Left ventricle myocardium superior (tissue), 1 donor: ENCODE measurements around the gene EBLN2. TPM values are rescaled to one million over a fixed set of nuclear protein-coding genes. Genes with fewer than 3 reads are reported as not detected.

Source experiments
- ATAC-seq: fragments of 200-7000 bp; cut with Tn5 transposase; one replicate; pipeline ENCODE4 v1.9.1; 2020; ENCODE audit warnings: mild to moderate bottlenecking, moderate library complexity
- DNase-seq: peaks from one replicate; pipeline ENCODE4 v3.0.0-alpha.2; 2020
- intact Hi-C: fragments of 100-400 bp; cut with micrococcal nuclease; formaldehyde crosslinking; loops from one replicate; pipeline ENCODE4 v1.11.0; 2022
- total RNA-seq: library from RNA; stranded (reverse); fragmentation: NEBNext Ultra II Directional; extraction: Animal tissue kit (Norgen Biotek cat#: 25700); gene quantifications from one replicate; pipeline ENCODE4 v1.2.1, GENCODE V29; 2021
- donor health status: DM: no; HTN: yes; CAD: no; lungs with severe emphysema.

Gene EBLN2
- total RNA-seq, 1 donor from 2014 or later, result 0.69 TPM

DNA sequence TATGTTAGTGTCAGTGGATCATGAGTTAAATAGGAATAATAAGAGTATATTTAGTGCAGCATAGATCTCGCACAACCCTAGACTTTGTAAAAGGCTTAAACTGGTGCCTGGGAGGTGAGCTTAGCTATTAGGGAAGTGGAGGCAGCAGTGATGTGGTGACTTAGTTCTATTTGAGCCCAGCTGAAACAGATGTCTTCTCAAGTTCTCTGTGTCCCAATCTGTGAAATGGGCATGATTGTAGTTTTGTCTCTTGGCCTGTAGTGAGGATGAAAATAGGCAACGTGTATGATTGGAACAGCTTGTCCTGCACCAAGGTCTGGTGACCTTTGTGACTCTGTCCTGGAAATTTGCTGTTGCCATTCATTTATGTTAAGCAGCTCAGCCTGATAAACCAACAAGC is 34.7 kb downstream of the EBLN2 start:
- DNase-seq (no peak), ATAC-seq (no peak)
- intact Hi-C loops, result no loop called here

- DNase-seq (no peak), ATAC-seq (no peak)
- intact Hi-C loops, result no loop called here
Observed at GRCh38 chr3:73098026-73098425, 36.6 kb downstream of the EBLN2 start.

GRCh38 chr3:73098873-73099272 is 37.4 kb downstream of the EBLN2 start:
- ATAC-seq (peak; percentile 39), DNase-seq (no peak)
- intact Hi-C loops, result no loop called here

DNA sequence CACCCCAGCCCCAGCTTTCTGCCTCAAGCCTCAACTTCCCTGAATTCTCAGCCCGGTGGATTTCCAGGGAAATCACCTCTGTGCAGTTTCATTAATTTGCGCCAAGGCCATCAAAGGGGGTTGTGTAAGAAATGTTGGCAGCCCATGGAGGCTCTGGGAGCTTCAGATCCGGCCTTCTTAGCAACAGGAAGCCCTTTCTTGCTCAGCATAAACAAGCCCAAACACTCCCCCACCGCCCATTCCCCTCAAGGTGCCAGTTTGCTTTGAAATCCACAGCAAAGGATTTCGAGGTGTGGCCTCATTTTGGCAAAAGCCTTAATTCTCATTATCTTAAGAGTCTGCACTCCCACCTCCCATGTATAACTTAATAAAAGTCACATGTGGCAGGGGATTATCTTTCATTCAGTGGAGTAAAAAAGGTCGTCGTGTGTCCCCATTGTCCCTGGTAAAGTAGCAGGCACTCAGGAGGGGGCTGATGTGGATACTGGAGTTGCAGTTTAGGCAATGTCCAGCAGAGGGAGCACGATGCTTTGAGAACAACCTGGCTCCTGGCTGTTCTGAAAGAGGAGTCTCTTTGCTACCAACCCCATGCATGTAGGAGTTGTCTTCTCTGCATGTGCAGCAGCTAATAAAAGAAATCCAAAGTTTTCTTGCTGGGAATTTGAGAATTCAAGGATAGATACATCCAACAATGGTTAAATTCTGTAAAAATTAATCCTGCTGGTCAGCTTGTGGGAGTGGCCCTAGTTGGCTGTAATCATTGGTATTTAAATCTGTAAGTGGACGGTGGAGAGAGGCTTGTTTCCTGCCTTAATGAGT is 39.5 kb downstream of the EBLN2 start:
- intact Hi-C loops, result loop anchor here (5.0 to 10.0 kb wide), 2 partner anchors 334 to 401 kb away; no protein-coding TSS in a partner anchor
- DNase-seq (peak; percentile 68), ATAC-seq (peak; percentile 91)

- ATAC-seq, result no peak
- no peak for DNase-seq
- intact Hi-C loops, result loop anchor here (5.0 to 10.0 kb wide), 2 partner anchors 333 to 400 kb away; no protein-coding TSS in a partner anchor
Observed at GRCh38 chr3:73101881-73102280, 40.4 kb downstream of the EBLN2 start.

DNA sequence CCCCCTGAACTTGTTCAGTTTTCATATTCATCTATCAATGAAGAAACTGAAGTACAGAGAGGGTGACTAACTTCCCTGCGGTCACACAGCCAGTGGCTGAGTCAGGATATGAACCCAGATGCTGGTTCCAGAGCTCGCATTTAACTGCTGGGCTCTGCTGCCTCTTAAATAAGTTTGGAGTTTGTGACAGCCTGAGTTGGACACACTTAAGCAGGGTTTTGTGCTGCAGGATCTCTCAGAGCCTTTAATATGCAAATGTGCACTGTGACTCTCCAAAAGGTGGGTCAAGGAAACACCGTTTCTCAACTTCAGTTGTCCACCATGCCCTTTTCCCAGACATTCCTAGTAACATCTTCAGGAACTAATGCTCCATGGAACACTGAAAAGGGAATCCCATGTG is 45.8 kb downstream of the EBLN2 start:
- intact Hi-C loops, result loop anchor here (10.0 kb wide), 1 partner anchor 328 kb away; no protein-coding TSS in a partner anchor
- DNase-seq (no peak), ATAC-seq (no peak)

DNA sequence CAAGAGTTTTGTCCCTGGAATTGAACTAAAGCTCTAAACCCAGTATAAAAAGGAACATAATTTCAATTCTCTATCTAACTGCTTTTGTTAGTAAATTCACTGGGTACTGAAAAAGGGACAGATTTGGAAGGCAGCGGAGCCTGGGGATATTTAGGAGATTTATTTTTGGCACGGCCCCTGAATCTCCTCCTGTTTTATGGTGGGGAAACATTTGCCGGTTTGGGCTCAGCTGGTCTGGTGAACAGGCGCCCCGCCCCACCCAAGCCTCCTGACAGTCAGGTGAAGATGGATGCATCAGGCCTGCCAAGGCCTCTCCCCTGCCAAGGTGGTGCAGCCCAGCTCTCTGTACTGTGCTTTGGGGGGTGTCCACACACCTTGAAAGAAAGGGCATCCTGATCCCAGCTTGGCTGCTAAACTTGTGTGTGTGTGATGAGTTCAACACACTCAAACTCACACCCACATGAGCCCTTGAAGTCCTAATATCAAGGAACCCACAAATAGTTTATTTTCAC is 46.3 kb downstream of the EBLN2 start:
- ATAC-seq (no peak), DNase-seq (no peak)
- intact Hi-C loops, result loop anchor here (10.0 kb wide), 1 partner anchor 327 kb away; no protein-coding TSS in a partner anchor

DNA sequence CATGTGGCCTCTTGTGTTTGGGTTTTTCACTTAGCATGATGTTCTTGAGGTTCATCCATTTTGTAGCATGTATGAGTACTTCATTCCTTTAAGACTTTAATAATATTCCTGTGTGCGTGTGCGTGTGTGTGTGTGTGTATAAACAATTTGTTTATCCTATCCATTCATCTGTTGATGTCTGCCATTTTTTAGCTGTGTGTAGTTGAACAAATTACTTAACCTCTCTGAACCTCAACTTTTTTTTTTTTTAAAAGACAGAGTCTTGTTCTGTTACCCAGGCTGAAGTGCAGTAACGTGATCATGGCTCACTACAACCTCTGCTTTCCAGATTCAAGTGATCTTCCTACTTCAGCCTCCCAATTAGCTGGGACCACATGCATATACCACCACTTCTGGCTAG is 47.3 kb downstream of the EBLN2 start:
- intact Hi-C loops, result loop anchor here (10.0 kb wide), 1 partner anchor 326 kb away; no protein-coding TSS in a partner anchor
- ATAC-seq (no peak), DNase-seq (no peak)

- ATAC-seq (no peak), DNase-seq (no peak)
- intact Hi-C loops, result no loop called here
Observed at GRCh38 chr3:73110530-73110929, 49.1 kb downstream of the EBLN2 start.

Other genes with a start within 250 kb of the EBLN2 start
- gene SHQ1, start 213.2 kb upstream of the EBLN2 start, total RNA-seq, result 17.0 TPM
- gene GXYLT2, start 173.6 kb upstream of the EBLN2 start, total RNA-seq, result 7.3 TPM
- 53.1 TPM for gene PPP4R2, start 64.8 kb upstream of the EBLN2 start, total RNA-seq